Erythroblast (primary cell): ENCODE results near the gene ETDC.

ENCODE experiments used
- DNase-seq, 2 experiments: peaks; one replicate each; lab custom pipeline; 2025; lab: John Stamatoyannopoulos, UW
- GATA1 ChIP-seq: IDR thresholded peaks from 2 replicates; pipeline ENCODE4 v1.6.1; 2011; ENCODE audit warnings: low read depth, mild to moderate bottlenecking, control low read depth, low read length, moderate library complexity
- POLR2A ChIP-seq: IDR thresholded peaks from 2 replicates; pipeline ENCODE4 v1.6.1; 2011; ENCODE audit warnings: mild to moderate bottlenecking, low read length

Gene ETDC

DNA sequence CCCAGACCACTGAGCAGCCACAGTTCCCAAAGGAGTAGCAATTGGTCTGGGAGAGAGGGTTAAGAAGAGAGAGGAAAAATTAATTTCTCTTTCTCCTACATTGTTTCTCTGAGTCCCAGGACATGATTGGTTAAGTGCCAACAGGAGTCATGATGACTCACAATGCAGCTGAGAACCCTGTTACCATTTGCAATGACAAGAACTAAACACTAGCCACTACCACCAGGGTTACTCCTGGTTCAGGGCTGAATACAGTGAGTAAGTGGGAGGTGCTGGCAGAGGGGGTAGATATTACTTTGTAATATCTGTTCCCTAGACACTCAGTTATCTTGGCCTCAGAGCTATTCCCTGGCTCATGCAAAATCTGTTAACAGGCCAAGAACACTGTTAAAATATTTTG is 18.0 kb downstream of the ETDC start:
- DNase-seq = peak in 1 of 2 experiments; percentile 4
- TF ChIP-seq GATA1 = no peak
- TF ChIP-seq POLR2A = no peak

- no peak for DNase-seq
- TF ChIP-seq GATA1 (no peak), POLR2A (no peak)
Observed at GRCh38 chrX:135328421-135329005, 19.2 kb downstream of the ETDC start.

DNA sequence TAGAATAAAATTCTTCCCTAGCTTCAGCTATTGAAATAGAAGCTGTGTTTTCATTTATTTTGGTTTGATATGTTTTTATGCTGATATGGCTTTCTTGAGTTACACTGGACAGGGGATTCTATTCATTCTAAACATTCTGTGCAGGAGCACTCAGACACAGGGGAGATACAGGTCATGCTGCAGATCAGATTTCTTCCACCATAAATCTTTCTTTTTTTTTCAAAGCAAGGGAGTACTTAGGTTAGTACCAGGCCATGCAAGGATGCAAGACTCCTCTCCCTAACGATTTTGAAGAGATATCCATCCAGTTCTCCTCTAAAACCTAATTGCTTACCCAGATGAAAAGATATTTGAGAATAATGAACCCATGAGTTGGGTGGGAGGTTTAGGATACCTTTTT is 21.4 kb downstream of the ETDC start:
- DNase-seq = no peak
- TF ChIP-seq GATA1 (no peak), POLR2A (no peak)

DNA sequence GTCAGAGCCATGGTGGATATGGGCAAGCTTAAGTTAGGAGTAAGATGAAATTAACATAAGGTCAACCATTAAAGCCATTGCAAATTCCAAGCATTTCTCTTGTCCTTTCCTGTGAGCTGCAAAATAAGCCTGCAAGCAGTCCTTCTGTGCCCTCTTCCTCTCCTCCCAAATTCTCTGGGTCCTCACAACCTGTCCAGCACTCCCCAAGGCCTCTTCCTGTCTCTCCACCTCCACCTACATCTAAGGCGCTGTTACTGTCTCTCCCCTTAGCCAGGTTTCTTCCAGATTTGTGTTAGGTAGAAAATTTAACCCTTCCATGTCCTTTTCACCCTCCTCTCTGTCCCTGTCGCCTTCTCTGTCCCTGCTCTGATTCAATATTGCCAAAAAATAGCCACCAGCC is 22.2 kb downstream of the ETDC start:
- DNase-seq = no peak
- TF ChIP-seq POLR2A (no peak), GATA1 (no peak)

DNA sequence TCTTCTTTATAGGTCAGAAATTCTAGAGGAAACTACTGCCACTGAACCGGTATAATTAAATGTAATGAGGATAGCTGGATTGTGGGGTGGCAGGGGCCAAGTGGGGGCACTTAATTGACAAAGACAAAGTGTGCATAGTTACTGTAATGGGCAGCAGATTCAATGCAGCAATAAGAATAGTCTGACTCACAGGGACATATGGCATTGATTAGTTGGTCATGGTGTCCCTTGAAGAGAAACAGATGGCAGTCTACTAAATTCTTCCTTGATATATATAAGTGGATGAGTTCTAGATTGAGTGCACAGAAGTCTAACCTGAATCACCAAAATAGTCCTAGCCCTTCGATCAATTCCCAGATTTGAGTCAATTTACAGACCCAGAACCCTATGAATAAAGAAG is 31.6 kb downstream of the ETDC start:
- TF ChIP-seq POLR2A (no peak), GATA1 (no peak)
- no peak for DNase-seq

GRCh38 chrX:135345107-135345589 is 35.9 kb downstream of the ETDC start:
- TF ChIP-seq GATA1 (no peak), POLR2A (no peak)

GRCh38 chrX:135346975-135347374 is 37.7 kb downstream of the ETDC start:
- TF ChIP-seq GATA1 (no peak), POLR2A (no peak)
- DNase-seq = no peak

More at GRCh38 chrX:135345107-135345589, 35.9 kb downstream of the ETDC start:
- peak; percentile 50 to 52 for DNase-seq

- TF ChIP-seq POLR2A (no peak), GATA1 (no peak)
- no peak for DNase-seq
Observed at GRCh38 chrX:135347381-135348016, 38.2 kb downstream of the ETDC start.

GRCh38 chrX:135354288-135354687 is 45.0 kb downstream of the ETDC start:
- DNase-seq = no peak
- TF ChIP-seq POLR2A = no peak
- TF ChIP-seq GATA1 = no peak
